Measurements from ENCODE around the gene LIPC.

Gene LIPC

DNA sequence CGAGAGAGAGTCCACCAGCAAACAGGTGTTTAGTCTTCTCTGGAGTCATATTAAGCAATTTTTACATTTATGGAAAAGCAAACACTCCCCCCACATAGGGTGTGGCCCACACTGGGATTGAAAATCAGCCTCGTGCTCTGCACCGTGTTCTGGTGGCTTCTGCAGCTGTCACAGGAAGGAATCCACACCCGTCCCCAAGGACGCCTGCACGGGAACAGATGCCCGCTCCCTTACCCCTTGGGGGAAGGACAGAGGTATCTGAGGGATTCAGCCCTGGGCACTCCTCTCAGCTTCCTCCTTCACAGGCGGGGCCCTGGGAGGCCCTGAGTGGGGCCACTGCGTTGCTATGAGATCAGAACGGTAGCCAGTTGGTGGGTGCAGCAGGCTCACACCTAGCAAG lies 27.8 kb downstream of the LIPC start:
- DNase-seq, result no peak

DNA sequence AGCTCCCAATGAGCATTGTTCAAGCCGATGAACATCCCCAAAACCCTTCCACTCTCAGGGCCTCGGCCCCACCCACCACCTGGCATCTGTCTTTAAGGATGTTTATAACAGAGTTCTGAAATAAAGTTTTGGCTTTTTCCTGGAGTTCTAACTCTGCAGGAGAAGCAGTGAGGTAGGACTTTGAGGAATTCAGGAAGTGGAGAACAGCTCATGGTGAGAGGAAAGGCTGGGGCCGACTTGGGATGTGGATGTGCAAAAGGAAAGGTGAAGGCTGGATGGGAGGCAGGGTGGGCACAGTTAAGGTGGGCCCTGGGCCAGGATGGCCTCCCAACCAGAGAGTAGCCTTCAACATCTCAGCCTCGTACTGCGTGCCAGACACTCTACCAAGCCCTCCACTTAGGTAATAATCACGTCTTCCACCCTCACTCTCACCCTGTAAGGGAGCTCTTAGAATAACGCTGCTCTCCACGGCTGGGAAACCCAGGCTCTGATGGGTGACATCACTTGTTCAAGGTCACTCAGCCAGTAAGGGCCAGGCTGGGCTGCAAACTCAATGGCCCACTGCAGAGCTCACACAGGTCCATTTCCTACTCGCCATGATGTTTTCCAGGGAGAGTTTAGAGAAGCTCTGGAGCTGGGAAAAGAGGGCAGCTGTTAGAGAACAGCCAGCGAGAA lies 28.5 kb downstream of the LIPC start:
- DNase-seq, result no peak

DNA sequence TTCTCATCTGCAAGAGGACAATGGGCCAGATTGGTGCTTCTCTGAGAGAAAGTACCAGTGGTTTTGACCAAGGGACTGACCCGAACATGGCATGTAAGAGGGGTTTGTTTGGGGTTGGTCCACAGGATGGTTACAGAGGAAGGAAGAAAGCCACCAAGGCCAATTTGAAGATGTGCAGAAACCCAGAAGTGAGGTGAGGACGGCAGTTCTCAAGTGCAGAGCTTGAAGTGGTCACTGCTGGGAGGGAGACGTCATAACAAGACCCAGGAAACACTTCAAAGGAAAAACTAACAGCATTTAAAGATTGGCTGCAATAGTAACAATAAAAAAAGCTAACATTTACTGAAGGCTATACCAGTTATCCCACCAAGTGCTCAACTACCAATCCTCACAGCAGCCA lies 29.1 kb downstream of the LIPC start:
- DNase-seq, result no peak

DNA sequence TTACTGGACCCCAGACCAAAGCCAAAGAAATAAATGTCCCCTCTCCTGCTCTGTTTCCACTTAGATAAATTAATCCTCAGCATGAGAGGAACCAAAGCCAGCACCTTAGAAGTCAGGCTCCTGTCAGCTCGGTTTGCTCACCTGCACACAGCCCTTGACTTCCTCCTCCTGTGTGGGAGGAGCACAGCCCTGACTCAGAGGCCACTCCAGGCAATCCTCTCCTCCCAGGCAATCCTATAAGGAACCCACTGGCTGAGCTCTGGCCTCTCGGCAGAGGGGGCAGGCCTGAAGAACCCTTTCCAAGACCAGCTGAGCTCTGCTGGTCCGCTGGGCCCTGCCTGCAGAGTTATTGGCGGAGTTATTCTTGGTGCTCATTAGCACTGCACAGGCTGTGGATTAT lies 30.8 kb downstream of the LIPC start:
- no peak for DNase-seq

DNA sequence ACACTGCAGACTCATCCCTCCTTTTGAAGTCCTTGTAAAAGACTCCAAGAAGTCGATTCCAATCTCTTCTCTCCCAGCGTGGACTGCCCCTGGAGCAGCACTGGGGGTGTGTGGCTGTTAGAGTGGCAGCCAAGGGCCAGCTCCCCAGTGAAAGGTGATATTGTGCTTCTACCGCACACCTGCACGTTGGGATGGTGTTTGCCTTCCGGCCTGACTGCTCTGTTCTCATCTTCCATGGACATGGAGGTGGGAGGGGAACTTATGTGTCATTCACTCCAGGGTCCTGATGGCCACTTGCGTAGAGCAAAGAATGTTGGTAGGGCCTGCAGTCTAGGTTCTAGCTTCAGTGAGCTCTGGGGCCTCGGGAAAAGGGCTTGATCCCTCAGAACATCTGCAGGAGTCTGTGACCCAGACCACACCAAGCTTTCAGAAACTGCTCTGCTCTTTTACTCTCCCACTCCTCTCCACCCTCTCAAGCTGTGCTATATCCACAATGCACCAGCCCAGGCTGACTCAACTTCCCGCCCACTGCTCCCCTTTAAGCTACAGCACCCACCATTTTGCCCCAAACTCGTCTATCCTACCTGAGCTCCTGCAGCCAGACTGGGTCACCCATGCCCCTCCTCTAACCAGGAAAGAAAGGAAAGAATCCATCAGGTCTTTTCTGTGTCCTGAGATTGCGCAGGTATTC lies 31.3 kb downstream of the LIPC start:
- no peak for DNase-seq

DNA sequence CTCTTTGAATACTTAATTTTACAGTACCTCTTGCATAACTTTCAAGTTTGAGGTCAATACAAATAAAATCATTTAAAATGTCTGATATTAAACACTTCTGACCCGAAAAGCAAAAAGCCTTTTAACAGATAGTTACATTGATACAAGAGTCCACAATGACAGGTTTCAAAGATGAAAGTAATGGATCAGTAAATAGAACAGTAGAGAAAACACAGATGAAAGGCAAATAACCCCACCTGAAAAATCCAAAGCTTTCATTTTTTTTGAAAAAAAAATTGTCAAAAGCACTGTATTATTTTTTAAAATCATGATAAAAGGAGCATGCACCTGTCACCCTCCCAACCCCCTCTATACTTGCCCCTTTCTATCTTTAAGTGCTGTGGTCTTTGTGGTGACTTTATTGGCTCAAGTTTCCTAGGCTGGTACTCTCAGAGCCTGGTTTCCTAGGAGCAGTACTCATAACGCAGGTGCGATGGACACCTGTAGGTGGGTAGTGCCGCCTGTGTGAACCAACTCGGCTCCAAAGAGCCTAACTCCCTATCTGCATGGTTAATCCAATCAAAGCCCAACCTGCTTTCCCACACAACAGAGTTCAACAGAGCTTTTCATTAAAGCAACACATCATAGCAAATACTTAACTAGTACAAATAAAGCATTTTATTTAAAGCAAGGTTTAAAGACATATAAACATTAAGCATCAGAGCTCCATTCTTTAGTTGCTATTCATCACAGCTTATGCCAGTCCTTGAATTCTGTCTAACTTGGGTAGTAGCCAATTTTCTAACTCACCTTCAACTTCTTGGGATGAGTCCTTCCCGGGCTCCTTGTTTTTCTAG lies 32.2 kb downstream of the LIPC start:
- DNase-seq, result no peak

DNA sequence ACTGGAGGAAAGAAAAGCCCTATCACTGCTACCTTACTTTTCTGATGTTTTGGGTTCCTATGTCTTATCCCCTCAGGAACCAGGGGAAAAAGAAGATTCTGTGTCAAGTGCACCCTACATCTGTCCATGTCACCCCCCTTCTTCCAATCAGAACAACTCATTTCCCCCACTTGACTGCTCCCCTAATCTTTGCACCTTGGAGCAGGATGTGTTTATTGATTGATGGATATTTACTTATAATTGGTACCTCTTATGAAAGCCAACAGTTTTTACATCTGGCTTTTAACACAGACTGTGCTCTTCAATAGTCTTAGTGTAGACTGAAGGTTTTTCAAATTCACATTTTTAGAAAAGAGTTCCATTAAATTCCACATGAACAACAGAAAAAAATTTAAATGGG lies 33.3 kb downstream of the LIPC start:
- no peak for DNase-seq

DNA sequence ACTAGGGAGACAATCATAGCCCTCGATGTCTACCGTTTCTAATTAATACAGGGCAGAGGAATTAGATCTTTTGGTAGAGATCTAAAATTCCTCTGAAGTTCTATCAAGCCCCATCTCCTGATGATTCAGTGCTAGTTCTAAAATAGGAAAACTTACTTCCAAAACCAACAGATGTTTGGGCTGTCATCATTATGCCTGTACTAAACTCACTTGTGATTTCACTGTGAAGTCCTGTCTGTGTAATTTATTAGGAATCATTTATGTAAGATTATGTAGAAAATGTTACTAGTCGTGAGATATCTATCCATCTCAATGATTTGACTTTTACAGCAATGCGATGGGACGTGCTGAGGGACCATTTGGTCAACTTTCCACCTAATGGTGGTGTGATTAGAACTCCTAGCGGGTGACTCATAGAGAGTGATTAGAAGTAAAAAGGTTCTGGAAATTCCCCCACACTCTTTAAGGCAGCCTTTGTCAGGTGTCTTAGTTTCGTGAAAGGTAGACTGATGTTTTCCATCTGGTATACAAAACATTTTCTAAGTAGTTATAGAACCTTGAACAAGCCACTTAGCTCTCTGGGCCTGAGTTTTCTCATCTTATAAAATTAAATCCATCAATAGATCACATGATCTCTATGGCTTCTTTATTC lies 34.2 kb downstream of the LIPC start:
- no peak for DNase-seq

DNA sequence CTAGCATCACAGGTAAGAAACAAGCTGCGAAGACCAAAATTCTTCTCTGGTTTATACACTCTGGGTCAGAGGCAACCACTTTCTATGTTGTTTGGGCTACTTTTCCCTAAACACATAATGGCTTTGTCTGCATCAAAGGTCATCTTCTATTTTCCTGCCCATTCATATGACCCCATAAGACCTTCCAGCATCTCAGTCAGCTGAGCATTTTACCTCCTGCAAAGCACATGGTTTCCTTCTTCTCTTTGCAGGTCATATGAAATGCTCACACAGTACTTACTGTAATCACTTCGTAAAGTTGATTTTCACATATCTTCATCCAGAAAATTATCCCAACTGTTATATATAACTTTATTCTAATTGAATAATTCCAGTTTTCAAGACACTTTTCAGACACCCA lies 34.8 kb downstream of the LIPC start:
- no peak for DNase-seq

DNA sequence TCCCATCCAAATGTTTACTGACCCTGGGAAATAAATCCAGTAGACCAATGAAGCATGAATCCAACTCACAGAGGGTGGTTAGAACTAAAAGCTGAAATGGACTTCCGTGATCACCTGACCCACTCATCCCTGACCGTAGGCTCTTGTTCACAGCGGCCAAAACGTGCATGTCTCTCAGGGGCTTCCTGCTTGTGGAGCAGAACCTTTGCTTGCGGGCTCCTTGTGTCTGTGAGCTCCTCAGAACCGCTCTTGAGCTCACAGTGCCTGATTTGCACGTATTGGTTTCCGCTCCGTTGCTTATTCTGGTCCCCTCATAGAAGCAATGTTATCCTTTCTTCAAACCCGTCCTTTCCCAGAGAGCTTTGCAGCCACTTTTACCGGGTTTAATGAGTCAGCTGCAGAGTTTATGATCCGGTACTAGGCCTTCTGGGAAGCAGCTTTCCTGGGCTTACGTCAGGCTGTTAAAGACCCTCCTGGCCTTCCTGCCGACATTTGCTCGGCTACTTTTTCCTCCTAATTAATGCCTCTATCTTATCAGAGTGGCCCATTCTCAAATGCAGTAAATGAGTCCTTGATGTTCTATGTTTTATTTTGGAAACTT lies 35.4 kb downstream of the LIPC start:
- no peak for DNase-seq

DNA sequence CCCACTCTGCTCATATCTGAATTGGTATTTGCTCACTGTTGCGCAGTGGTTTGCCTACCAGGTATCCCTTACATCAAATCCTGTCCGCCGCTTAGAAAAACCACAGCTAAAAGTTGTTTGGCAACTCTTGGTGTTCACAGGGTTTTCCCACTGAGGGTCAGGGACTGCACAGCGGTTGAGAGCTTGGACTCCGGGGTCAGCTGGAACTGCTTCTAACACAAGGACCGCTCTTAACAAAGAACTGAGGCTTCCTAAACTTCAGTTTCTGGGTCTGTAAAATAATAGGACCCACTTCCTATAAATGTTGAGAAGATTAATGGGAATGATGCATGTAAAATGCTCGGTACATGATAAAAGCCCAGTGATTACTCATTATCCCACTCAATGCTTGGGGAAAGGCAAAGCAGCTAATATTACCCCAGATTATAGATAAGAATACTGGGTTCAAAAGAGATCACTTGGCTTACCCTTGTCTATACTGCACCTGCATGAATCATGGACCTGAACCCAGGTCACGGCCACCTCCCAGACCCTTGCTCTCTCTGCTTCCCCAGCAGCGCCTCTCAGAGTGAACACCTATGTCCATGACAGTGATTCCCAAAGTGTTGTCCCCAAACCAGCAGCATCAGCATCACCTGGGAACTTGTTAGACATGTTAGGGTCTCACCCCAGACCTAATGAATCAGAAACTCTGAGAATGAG lies 36.1 kb downstream of the LIPC start:
- no peak for DNase-seq

DNA sequence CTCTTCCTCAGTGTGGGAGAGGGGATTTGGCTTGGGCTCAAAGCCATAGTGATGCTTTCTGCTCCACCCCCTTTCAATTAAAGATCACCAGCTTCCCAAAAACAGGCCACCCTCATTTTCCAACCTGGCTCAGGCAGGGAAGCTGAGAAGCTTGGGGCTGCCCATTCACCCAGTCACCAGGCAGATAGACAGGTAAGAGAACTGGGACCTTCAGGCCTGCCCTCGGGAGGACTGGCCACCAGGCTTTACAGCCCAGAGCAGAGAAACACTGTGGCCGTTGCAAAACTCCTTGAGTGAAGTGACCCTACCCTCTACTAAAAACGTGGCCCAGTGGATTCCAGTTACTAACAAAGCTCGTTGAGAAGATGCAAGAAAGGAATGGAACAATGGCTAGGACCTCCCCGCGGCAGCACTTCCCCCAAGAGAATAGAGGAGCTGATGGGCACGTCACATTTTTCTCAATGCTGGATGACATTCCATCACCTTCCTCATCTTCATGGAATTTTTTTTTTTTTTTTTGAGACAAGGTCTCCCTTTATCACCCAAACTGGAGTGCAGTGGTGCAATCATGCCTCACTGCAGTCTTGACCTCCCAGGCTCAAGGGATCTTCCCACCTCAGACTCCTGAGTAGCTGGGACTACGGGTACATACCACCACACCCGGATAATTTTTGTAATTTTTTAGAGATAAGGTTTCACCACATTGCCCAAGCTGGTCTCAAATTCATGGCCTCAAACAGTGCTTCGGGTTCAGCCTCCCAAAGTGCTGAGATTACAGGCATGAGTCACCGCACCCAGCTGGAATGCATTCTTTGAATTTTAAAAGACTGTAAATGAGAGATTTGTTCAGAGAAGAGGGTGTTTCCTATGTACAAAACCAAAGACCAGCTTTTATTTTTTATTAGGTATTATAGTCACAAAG lies 37.9 kb downstream of the LIPC start:
- no peak for DNase-seq

DNA sequence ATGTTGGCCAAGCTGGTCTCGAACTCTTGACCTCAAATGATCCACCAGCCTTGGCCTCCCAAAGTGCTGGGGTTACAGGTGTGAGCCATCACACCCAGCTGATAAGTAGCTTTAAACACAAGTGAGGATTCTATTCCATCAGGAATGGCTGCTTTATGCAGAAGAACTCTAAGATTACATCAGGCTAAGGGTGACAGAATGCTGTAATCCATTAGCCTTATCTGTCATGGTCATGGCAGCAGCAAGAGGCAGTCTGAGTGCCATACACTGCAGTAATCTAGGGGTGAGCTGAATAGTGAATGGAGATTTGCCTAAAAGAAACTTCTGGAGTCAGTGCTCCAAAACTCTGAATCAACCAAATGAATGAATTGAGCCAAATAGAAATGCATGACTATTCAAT lies 39.6 kb downstream of the LIPC start:
- no peak for DNase-seq

DNA sequence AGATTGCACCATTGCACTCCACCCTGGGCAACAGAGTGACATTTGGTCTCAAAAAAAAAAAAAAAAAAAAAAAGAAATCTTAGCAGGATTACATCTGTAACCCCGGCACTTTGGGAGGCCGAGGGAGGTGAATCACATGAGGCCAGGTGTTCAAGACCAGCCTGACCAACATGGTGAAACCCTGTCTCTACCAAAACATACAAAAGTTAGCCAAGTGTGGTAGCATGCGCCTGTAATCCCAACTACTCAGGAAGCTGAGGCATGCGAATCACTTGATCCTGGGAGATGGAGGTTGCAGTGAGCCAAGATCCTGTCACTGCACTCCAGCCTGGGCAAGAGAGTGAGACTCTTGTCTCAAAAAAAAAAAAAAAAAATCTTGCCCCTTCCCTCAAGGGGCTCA lies 40.4 kb downstream of the LIPC start:
- no peak for DNase-seq

DNA sequence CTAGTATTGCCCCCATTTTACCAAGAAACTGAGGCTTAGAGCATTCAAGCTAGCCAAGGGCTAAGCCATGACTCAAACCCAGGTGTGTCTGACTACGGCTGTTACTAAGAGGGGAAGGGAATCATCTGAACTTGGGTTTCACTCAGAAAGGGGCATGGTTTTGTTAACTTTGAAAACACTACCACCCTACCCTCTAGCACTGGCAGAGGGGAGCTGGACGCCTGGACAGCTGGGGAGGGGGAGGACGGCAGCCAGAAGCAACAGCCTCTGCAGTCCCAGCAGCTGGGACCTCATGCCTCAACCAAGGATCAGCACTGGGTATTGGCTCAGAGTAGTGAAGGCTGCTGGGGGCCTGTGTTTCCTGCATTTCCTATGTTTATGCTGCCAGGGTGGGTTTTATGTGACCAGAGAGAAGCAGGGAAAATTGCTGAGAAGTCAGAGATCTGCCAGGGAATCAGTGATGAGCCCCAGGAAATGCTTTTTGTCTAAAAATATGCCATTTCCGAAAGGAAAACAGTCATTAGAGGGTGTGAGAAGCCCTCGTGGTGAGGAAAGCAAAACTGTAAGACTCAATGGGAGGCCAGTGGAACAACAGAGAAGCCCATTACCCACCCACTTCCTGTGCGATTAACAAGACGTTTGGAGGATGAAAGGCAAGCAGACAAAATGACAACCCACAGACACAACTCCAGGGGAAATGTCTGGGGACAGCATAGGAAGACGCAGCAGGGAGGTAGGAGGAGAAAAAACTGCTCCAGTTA lies 41.2 kb downstream of the LIPC start:
- no peak for DNase-seq

DNA sequence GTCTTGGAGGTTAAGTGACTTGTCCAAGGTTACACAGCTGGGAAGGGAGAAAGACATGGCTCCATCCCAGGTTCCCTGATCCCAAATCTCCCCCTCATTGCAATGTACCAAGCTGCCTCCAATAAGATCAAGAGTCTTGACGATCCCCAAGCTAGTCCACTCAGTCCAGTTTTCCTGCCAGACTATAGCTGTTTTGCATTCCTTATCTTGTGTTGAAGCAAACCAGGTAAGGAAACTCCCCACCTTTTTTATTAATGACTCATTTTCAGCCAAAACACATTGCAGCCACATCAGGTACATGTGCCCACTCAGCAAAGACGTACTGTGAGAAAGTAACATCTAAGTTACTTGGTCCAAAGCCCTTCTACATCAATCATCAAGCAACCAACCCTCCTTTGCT lies 41.9 kb downstream of the LIPC start:
- no peak for DNase-seq

DNA sequence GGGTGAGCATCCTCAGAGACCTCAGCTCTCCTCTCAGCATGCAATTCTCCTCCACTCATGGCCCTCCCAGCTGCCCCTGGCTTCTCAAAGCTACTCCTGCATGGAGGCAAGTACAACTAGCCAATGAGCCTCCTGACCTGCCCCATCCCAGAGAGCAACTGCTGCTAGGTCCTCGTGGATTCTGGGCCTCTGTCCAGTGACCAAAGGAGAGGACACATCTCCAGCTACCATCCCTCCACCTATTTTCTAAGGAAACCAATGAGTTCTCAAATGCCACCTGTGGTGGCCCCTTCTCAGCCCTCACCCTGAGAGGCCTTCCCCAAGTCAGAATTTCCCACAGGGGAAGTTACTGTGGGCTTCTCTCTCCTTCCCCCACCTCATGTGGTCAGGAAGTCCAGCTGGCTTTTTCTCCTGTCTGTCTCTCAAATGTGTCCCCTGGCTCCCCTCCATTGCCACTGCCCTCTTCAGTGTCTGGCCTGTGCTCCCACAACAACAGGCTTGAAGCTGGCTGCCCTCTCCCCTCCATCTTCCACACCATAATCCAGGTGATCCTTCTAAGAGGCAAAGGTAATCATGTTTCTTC lies 43.0 kb downstream of the LIPC start:
- no peak for DNase-seq

DNA sequence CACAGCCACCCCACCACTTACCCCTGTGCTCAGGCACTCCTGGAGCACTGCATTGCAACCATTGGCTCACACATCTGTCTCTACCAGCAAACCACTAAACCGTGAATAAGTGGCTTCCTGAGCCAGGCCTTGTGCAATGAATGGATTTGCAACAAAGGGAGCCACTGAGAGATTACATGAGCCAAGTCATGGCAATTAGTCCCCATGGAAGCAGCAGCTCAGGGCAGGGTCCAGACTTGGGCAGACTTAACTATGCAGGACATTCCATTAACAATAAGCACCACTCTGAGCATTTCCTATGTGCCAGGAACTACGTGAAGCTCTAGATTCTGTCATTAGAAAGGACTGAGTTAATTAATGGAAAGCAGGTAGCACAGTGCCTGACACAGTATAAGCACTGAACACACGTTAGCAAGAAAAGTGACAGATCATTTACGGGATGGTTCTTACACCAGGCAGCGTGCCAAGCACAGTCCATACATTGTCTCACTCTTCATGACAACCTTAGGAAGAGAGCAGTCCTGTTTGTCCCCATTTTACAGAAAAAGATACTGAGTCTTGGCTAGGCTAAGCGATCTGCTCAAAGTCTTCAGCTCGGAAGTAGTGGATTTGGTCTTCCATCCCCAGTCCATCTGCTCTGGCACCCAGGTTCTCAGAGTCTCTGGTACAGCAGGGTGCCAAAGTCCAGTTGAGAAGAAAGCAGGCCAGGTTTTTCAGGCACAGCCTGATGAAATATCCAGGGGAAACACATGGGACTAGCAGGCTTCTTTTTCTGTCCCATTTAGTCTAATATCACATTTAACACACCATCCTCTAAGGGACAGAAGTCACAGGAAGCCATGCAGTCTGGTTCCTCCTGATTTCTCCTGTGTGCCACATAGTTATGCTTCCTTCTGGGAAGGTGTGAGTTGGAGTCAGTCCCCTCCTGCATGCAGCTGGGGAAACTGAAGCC lies 44.1 kb downstream of the LIPC start:
- no peak for DNase-seq

All from stimulated activated CD4-positive, alpha-beta T cell treated with anti-CD3 and anti-CD28 coated beads, Interleukin-12 subunit alpha, Interleukin-12 subunit beta, amount 100 ng/mL, for 4 hours (primary cell).